Measurements from ENCODE around the gene WDR81.
"Not testable (repeated sequence)": the region's sequence is repeated elsewhere in the genome, so short reads cannot be mapped to it uniquely, and the experiment has no call there.

WDR81 gene

GRCh38 chr17:1759529-1759928 is 35.0 kb downstream of the WDR81 start:
- no peak for TF ChIP-seq CTCF (IDR thresholded peaks at IDR 0.05; ENCODE audit: low read depth, low read length)
- no peaks in the 10 kb centered on the region for H3K36me3 ChIP-seq
- no peaks in the 10 kb centered on the region for H3K9me3 ChIP-seq (ENCODE audit: severe bottlenecking)
- H3K27me3 ChIP-seq (ENCODE audit: insufficient read depth, low read depth, severe bottlenecking), result no peaks in the 10 kb centered on the region
- no peak overlapping the region for H3K27ac ChIP-seq
- DNase-seq, result no peak
- H3K4me3 ChIP-seq (ENCODE audit: low read depth, low read length), result no peak overlapping the region

- peak overlapping the region; percentile 98 for H3K27ac ChIP-seq
- H3K4me3 ChIP-seq (ENCODE audit: low read depth, low read length), result peak overlapping the region; percentile 78
- H3K36me3 ChIP-seq, result peaks cover 6% of the 10 kb centered on the region
- peak; percentile 66 for DNase-seq
- no peak for TF ChIP-seq CTCF (IDR thresholded peaks at IDR 0.05; ENCODE audit: low read depth, low read length)
- no peaks in the 10 kb centered on the region for H3K27me3 ChIP-seq (ENCODE audit: insufficient read depth, low read depth, severe bottlenecking)
- no peaks in the 10 kb centered on the region for H3K9me3 ChIP-seq (ENCODE audit: severe bottlenecking)
Observed at GRCh38 chr17:1762233-1762900, 37.9 kb downstream of the WDR81 start.

GRCh38 chr17:1762901-1763898 is 38.7 kb downstream of the WDR81 start:
- no peaks in the 10 kb centered on the region for H3K27me3 ChIP-seq (ENCODE audit: insufficient read depth, low read depth, severe bottlenecking)
- H3K9me3 ChIP-seq (ENCODE audit: severe bottlenecking), result no peaks in the 10 kb centered on the region
- H3K27ac ChIP-seq, result peak overlapping the region; percentile 98
- DNase-seq, result peak; percentile 87
- peaks cover 13% of the 10 kb centered on the region for H3K36me3 ChIP-seq
- TF ChIP-seq CTCF (IDR thresholded peaks at IDR 0.05; ENCODE audit: low read depth, low read length), result no peak
- H3K4me3 ChIP-seq (ENCODE audit: low read depth, low read length), result peak overlapping the region; percentile 78

GRCh38 chr17:1764284-1764683 is 39.8 kb downstream of the WDR81 start:
- H3K4me3 ChIP-seq (ENCODE audit: low read depth, low read length), result peak overlapping the region; percentile 8
- DNase-seq, result peak; percentile 66

GRCh38 chr17:1764705-1765104 is 40.2 kb downstream of the WDR81 start:
- H3K9me3 ChIP-seq (ENCODE audit: severe bottlenecking); H3K27me3 ChIP-seq (ENCODE audit: insufficient read depth, low read depth, severe bottlenecking); H3K4me3 ChIP-seq (ENCODE audit: low read depth, low read length); DNase-seq: not testable (repeated sequence)
- H3K27ac ChIP-seq, result peak overlapping the region; percentile 98
- H3K36me3 ChIP-seq, result peaks cover 24% of the 10 kb centered on the region

More at GRCh38 chr17:1764284-1764683, 39.8 kb downstream of the WDR81 start:
- Histone ChIP-seq H3K9me3 (ENCODE audit: severe bottlenecking) (no peaks in the 10 kb centered on the region), H3K36me3 (peaks cover 21% of the 10 kb centered on the region), H3K27ac (peak overlapping the region; percentile 98), H3K27me3 (ENCODE audit: insufficient read depth, low read depth, severe bottlenecking) (no peaks in the 10 kb centered on the region)
- no peak for TF ChIP-seq CTCF (IDR thresholded peaks at IDR 0.05; ENCODE audit: low read depth, low read length)

- Histone ChIP-seq H3K27me3 (ENCODE audit: insufficient read depth, low read depth, severe bottlenecking) (no peaks in the 10 kb centered on the region), H3K4me3 (ENCODE audit: low read depth, low read length) (no peak overlapping the region), H3K9me3 (ENCODE audit: severe bottlenecking) (no peaks in the 10 kb centered on the region), H3K27ac (no peak overlapping the region), H3K36me3 (peaks cover 32% of the 10 kb centered on the region)
- DNase-seq, result no peak
- no peak for TF ChIP-seq CTCF (IDR thresholded peaks at IDR 0.05; ENCODE audit: low read depth, low read length)
Observed at GRCh38 chr17:1765576-1765975, 41.1 kb downstream of the WDR81 start.

Data from WERI-Rb-1 (cell line).